ENCODE measurements around the gene ZMYM2.

Gene ZMYM2

GRCh38 chr13:20140487-20140886 lies 182.0 kb downstream of the ZMYM2 start:
- DNase-seq: no peak

All from NCI-H2107 (cell line).